HepG2 (cell line): ENCODE measurements around the gene CEACAM5. TPM values are rescaled to one million over a fixed set of nuclear protein-coding genes. Genes with fewer than 3 reads are reported as not detected.

Experiments used
- ATAC-seq: fragments of 200-7000 bp; cut with Tn5 transposase; 3 replicates; pipeline ENCODE4 v1.9.1; 2020; ENCODE audit warnings: mild to moderate bottlenecking, moderate library complexity
- BruUV-seq: library from RNA; stranded (reverse); fragments of 400-500 nt; replicated peaks from 2 replicates; lab custom pipeline; 2021; lab: Mats Ljungman, UMichigan
- CTCF ChIA-PET: fragments of 300-600 bp; formaldehyde crosslinking; extraction: SDS; loops from one replicate; lab custom pipeline; 2021; ENCODE audit warnings: low total read pairs, inconsistent platforms, low intra/inter-chr PET ratio; lab: Yijun Ruan, JAX
- POLR2A ChIA-PET: fragments of 350-600 bp; sonication (Branson Sonifier 250); formaldehyde crosslinking; loops from one replicate; lab custom pipeline; 2020; ENCODE audit warnings: antibody characterized with exemption, inconsistent platforms; lab: Yijun Ruan, JAX
- DNase-seq: peaks from one replicate; pipeline ENCODE4 v3.0.0-alpha.2; 2015; ENCODE audit warnings: low spot score
- FAIRE-seq: peaks from 3 replicates; lab custom pipeline; 2011; peaks lifted over from hg19 to GRCh38; lab: Jason Lieb, UNC
- H2AFZ ChIP-seq: one replicate; pipeline ENCODE4 v1.6.1; 2011; ENCODE audit warnings: low read length, inconsistent platforms
- H3K27ac ChIP-seq: fragments of 300-600 bp; 3 replicates; pipeline ENCODE4 v1.8.0; 2011; ENCODE audit warnings: mixed run types, mild to moderate bottlenecking, mixed read lengths, low read length, inconsistent platforms; ENCODE audit not compliant: insufficient read depth; ENCODE audit errors: extremely low read length
- H3K27me3 ChIP-seq, 2 experiments: fragments of 200-600 bp in 1 of 2; 2 replicates in 1 of 2; 3 replicates in 1 of 2; pipeline versions ENCODE4 v1.6.0 to v1.8.0; 2011; ENCODE audit warnings: low read length in 2 of 2, mild to moderate bottlenecking in 2 of 2, moderate library complexity in 2 of 2, inconsistent platforms in 1 of 2; ENCODE audit not compliant: insufficient read depth in 2 of 2, control insufficient read depth in 1 of 2
- H3K36me3 ChIP-seq, 2 experiments: fragments of 200-600 bp in 1 of 2; replicated peaks in 1 of 2; 2 replicates in 1 of 2; 3 replicates in 1 of 2; pipeline versions ENCODE4 v1.5.1 to v1.8.0; 2011; ENCODE audit warnings: low read length in 2 of 2, inconsistent platforms in 1 of 2; ENCODE audit not compliant: insufficient read depth in 2 of 2, control insufficient read depth in 1 of 2
- H3K4me1 ChIP-seq: 2 replicates; pipeline ENCODE4 v1.5.1; 2012; ENCODE audit warnings: low read length, inconsistent platforms; ENCODE audit not compliant: insufficient read depth
- H3K4me2 ChIP-seq: 2 replicates; pipeline ENCODE4 v1.6.0; 2011; ENCODE audit warnings: low read depth, low read length, inconsistent platforms
- H3K4me3 ChIP-seq, 3 experiments: fragments of 200-600 bp in 1 of 3; sonication (generic), shearing (Covaris generic) in 1 of 3; replicated peaks in 1 of 3; 2 replicates each; pipeline ENCODE4 v1.5.1; 2011 to 2016; ENCODE audit warnings: low read length in 3 of 3, inconsistent platforms in 2 of 3, low read depth in 2 of 3, mild to moderate bottlenecking in 2 of 3, control low read depth in 1 of 3, mixed read lengths in 1 of 3; ENCODE audit not compliant: insufficient read depth in 1 of 3
- H3K79me2 ChIP-seq: one replicate; pipeline ENCODE4 v1.6.1; 2011; ENCODE audit warnings: low read length, inconsistent platforms; ENCODE audit not compliant: insufficient read depth
- H3K9ac ChIP-seq: 2 replicates; pipeline ENCODE4 v1.6.0; 2011; ENCODE audit warnings: mild to moderate bottlenecking, low read depth, low read length, inconsistent platforms; ENCODE audit not compliant: insufficient read depth
- H3K9me3 ChIP-seq: 2 replicates; pipeline ENCODE4 v1.5.1; 2012; ENCODE audit warnings: mild to moderate bottlenecking, low read length
- H4K20me1 ChIP-seq: 2 replicates; pipeline ENCODE4 v1.6.0; 2011; ENCODE audit warnings: inconsistent platforms, mild to moderate bottlenecking, low read length, moderate library complexity; ENCODE audit not compliant: insufficient read depth
- RORA ChIP-seq: sonication (generic); formaldehyde crosslinking; IDR thresholded peaks from 2 replicates; pipeline ENCODE4 v1.5.0; 2020; ENCODE audit warnings: mild to moderate bottlenecking, missing genetic modification reagents, moderate library complexity
- SNAI1 ChIP-seq: sonication (generic); formaldehyde crosslinking; IDR thresholded peaks from 2 replicates; pipeline ENCODE4 v1.5.0; 2020; ENCODE audit warnings: mild to moderate bottlenecking, missing genetic modification reagents, borderline replicate concordance
- SNAPC5 ChIP-seq: sonication (generic); formaldehyde crosslinking; IDR thresholded peaks from 2 replicates; pipeline ENCODE4 v1.8.1; 2023; ENCODE audit warnings: mild to moderate bottlenecking, missing genetic modification reagents, borderline replicate concordance
- SRSF9 ChIP-seq: fragments of 200-400 bp; formaldehyde crosslinking; IDR thresholded peaks from 2 replicates; pipeline ENCODE4 v1.6.1; 2018; ENCODE audit warnings: borderline replicate concordance, mild to moderate bottlenecking, low read depth, low read length; ENCODE audit not compliant: insufficient read depth, poor library complexity, severe bottlenecking
- TCF12 ChIP-seq, 2 experiments: fragments of 450-650 bp in 1 of 2; sonication (generic) in 1 of 2; formaldehyde crosslinking in 1 of 2; IDR thresholded peaks; 2 replicates each; pipeline versions ENCODE4 v1.6.1 to v1.8.0; 2017 to 2022; ENCODE audit warnings: antibody characterized with exemption in 1 of 2, mild to moderate bottlenecking in 1 of 2, missing genetic modification reagents in 1 of 2, moderate library complexity in 1 of 2
- ZBTB4 ChIP-seq: sonication (generic); formaldehyde crosslinking; IDR thresholded peaks from 2 replicates; pipeline ENCODE4 v1.4.0; 2020; ENCODE audit warnings: missing genetic modification reagents, mild to moderate bottlenecking, borderline replicate concordance
- ZFP1 ChIP-seq: IDR thresholded peaks from 2 replicates; pipeline ENCODE4 v1.6.1; 2016
- ZNF138 ChIP-seq: sonication (generic); formaldehyde crosslinking; IDR thresholded peaks from 2 replicates; pipeline ENCODE4 v1.5.0; 2020; ENCODE audit warnings: mild to moderate bottlenecking, low read depth, missing genetic modification reagents
- ZNF230 ChIP-seq: sonication (generic); formaldehyde crosslinking; IDR thresholded peaks from 2 replicates; pipeline ENCODE4 v1.4.0; 2020; ENCODE audit warnings: mild to moderate bottlenecking, missing genetic modification reagents
- ZNF34 ChIP-seq: sonication (generic); formaldehyde crosslinking; IDR thresholded peaks from 2 replicates; pipeline ENCODE4 v1.4.0; 2020; ENCODE audit warnings: mild to moderate bottlenecking, missing genetic modification reagents, borderline replicate concordance
- ZNF607 ChIP-seq: sonication (generic); formaldehyde crosslinking; IDR thresholded peaks from 2 replicates; pipeline ENCODE4 v1.5.1; 2020; ENCODE audit warnings: missing genetic modification reagents, mild to moderate bottlenecking, borderline replicate concordance
- ZNF850 ChIP-seq: sonication (generic); formaldehyde crosslinking; conservative IDR thresholded peaks from 2 replicates; pipeline ENCODE4 v1.9.0; 2021; ENCODE audit warnings: mild to moderate bottlenecking, missing genetic modification reagents
- WGBS: methylation state at CpG from one replicate; pipeline ENCODE4 v1.1.6; 2017; ENCODE audit warnings: low lambda C conversion rate; 5-methylcytosine and 5-hydroxymethylcytosine counted together
- in situ Hi-C: cut with HindIII; loops from 2 replicates; pipeline ENCODE4 v1.10.0; 2017; ENCODE audit warnings: low pct_unique_long_range_greater_than_20kb; ENCODE audit not compliant: extremely low pct_ligation_motif_present
- intact Hi-C: fragments of 100-400 bp; cut with micrococcal nuclease; formaldehyde crosslinking; loops from one replicate; pipeline ENCODE4 v1.10.0; 2022; ENCODE audit not compliant: unreplicated experiment
- polyA plus RNA-seq, 8 experiments: library from polyadenylated mRNA; depleted of rRNA in 3 of 8; stranded (reverse) in 7 of 8; unstranded in 1 of 8; fragments of >200 nt; fragmentation: Illumina TruSeq in 4 of 8; extraction: Trizol in 4 of 8; gene quantifications; 2 replicates each; pipeline versions ENCODE4 v1.2.1 to v1.2.3, GENCODE V29; 2011 to 2016; ENCODE audit warnings: low read depth in 4 of 8, missing spikeins in 1 of 8, mixed read lengths in 1 of 8; ENCODE audit not compliant: insufficient read depth in 1 of 8
- total RNA-seq, 5 experiments: library from RNA; depleted of rRNA; stranded (reverse); fragments of >200 nt; fragmentation: Illumina TruSeq; extraction: Trizol; gene quantifications; 2 replicates each; pipeline ENCODE4 v1.2.3, GENCODE V29; 2016; ENCODE audit warnings: low read depth in 1 of 5
- TF ChIP-seq, protein P1 (sequence below): IDR thresholded peaks from 2 replicates; pipeline ENCODE4 v1.6.1; 2016; ENCODE audit warnings: missing compliant biosample characterization, missing genetic modification reagents, borderline replicate concordance
- TF ChIP-seq, protein P2 (sequence below): IDR thresholded peaks from 2 replicates; pipeline ENCODE4 v1.6.1; 2016; ENCODE audit warnings: low read depth
- TF ChIP-seq, protein P3 (sequence below): sonication (generic); formaldehyde crosslinking; IDR thresholded peaks from 2 replicates; pipeline ENCODE4; 2020; ENCODE audit warnings: missing genetic modification reagents, mild to moderate bottlenecking, borderline replicate concordance

The CEACAM5 gene
- total and polyA plus RNA-seq, 2 of the 13 experiments (the other 11 are each of a cell fraction or from before 2014, with no cell fraction given) = not detected

DNA sequence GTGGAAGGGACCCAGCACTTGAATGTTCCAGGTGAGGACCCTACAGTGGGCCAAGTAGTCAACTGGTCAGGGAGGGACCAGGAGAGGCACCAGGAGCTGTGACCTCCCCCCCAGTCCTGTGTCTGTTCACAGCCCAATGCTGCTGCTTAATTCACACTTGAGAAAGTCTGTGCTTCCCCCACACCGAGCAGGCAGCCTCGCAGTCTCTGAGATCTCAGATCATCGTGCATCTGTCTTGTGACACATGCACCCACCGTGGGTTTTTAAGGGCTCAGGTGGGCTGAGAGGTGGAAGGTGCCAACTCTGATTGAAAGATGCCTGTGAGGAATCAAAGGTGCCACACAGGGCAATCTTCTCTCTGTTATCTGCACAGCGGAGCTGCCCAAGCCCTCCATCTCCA, 6.2 kb downstream of the CEACAM5 start:
- Histone ChIP-seq H3K27me3 (peaks cover 1 to 24% of the 10 kb centered on the region in 2 experiments; a peak in 4 of 5 replicates), H3K4me2 (no peak overlapping the region), H2AFZ (no peak overlapping the region), H3K9ac (no peak overlapping the region), H4K20me1 (no peaks in the 10 kb centered on the region), H3K36me3 (no peaks in the 10 kb centered on the region), H3K4me1 (no peaks in the 10 kb centered on the region), H3K9me3 (no peaks in the 10 kb centered on the region), H3K27ac (no peak overlapping the region), H3K4me3 (no peak overlapping the region), H3K79me2 (no peaks in the 10 kb centered on the region)
- ATAC-seq (no peak), DNase-seq (no peak), FAIRE-seq (no peak)
- BruUV-seq = no TSS peak
- in situ Hi-C loops (no loop called here), intact Hi-C loops (no loop called here)
- CTCF ChIA-PET = no interaction called here
- WGBS = no CpG with 5 or more reads among the region's 5 CpGs
- POLR2A ChIA-PET = no interaction called here
- TF ChIP-seq ZFP1 (no peak), ZNF230 (no peak), ZNF34 (no peak), SNAPC5 (CRISPR knock-in tag) (no peak), ZNF850 (CRISPR knock-in tag) (no peak), TCF12 (IDR thresholded peaks at IDR 0.05) (no peak), TCF12 (CRISPR knock-in tag; IDR thresholded peaks at IDR 0.05) (no peak), SNAI1 (no peak), ZNF607 (CRISPR knock-in tag) (no peak), RORA (CRISPR knock-in tag) (no peak), ZNF138 (no peak), ZBTB4 (CRISPR knock-in tag) (no peak), SRSF9 (no peak)
- TF ChIP-seq, protein P1, sequence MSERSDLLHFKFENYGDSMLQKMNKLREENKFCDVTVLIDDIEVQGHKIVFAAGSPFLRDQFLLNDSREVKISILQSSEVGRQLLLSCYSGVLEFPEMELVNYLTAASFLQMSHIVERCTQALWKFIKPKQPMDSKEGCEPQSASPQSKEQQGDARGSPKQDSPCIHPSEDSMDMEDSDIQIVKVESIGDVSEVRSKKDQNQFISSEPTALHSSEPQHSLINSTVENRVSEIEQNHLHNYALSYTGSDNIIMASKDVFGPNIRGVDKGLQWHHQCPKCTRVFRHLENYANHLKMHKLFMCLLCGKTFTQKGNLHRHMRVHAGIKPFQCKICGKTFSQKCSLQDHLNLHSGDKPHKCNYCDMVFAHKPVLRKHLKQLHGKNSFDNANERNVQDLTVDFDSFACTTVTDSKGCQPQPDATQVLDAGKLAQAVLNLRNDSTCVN (CRISPR knock-in tag) = no peak
- TF ChIP-seq, protein P2, sequence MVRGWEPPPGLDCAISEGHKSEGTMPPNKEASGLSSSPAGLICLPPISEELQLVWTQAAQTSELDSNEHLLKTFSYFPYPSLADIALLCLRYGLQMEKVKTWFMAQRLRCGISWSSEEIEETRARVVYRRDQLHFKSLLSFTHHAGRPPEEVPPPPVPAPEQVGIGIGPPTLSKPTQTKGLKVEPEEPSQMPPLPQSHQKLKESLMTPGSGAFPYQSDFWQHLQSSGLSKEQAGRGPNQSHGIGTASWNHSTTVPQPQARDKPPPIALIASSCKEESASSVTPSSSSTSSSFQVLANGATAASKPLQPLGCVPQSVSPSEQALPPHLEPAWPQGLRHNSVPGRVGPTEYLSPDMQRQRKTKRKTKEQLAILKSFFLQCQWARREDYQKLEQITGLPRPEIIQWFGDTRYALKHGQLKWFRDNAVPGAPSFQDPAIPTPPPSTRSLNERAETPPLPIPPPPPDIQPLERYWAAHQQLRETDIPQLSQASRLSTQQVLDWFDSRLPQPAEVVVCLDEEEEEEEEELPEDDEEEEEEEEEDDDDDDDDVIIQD (CRISPR knock-in tag) = no peak
- TF ChIP-seq, protein P3, sequence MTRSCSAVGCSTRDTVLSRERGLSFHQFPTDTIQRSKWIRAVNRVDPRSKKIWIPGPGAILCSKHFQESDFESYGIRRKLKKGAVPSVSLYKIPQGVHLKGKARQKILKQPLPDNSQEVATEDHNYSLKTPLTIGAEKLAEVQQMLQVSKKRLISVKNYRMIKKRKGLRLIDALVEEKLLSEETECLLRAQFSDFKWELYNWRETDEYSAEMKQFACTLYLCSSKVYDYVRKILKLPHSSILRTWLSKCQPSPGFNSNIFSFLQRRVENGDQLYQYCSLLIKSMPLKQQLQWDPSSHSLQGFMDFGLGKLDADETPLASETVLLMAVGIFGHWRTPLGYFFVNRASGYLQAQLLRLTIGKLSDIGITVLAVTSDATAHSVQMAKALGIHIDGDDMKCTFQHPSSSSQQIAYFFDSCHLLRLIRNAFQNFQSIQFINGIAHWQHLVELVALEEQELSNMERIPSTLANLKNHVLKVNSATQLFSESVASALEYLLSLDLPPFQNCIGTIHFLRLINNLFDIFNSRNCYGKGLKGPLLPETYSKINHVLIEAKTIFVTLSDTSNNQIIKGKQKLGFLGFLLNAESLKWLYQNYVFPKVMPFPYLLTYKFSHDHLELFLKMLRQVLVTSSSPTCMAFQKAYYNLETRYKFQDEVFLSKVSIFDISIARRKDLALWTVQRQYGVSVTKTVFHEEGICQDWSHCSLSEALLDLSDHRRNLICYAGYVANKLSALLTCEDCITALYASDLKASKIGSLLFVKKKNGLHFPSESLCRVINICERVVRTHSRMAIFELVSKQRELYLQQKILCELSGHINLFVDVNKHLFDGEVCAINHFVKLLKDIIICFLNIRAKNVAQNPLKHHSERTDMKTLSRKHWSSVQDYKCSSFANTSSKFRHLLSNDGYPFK = no peak
